HFFc6 (cell line): ENCODE results near the gene RBM44. TPM values are rescaled to one million over a fixed set of nuclear protein-coding genes. Genes with fewer than 3 reads are reported as not detected.

Experiments used
- DNase-seq: peaks from one replicate; pipeline ENCODE4 v3.0.0-alpha.2; 2018
- H3K27ac Mint-ChIP-seq: 2 replicates; pipeline ENCODE4 v1.8.0; 2020; ENCODE audit warnings: mild to moderate bottlenecking, mixed read lengths
- H3K27me3 Mint-ChIP-seq: 2 replicates; pipeline ENCODE4 v1.8.0; 2021; ENCODE audit warnings: mild to moderate bottlenecking, moderate library complexity, mixed read lengths; ENCODE audit not compliant: insufficient read depth
- H3K36me3 Mint-ChIP-seq: 2 replicates; pipeline ENCODE4 v1.8.0; 2021; ENCODE audit warnings: low read depth, mixed read lengths
- H3K4me1 Mint-ChIP-seq: 2 replicates; pipeline ENCODE4 v1.8.0; 2020; ENCODE audit warnings: low read depth, mixed read lengths
- H3K4me3 Mint-ChIP-seq: 2 replicates; pipeline ENCODE4 v1.8.0; 2020; ENCODE audit warnings: mild to moderate bottlenecking, moderate library complexity, mixed read lengths
- H3K9me3 Mint-ChIP-seq: 2 replicates; pipeline ENCODE4 v1.8.0; 2020; ENCODE audit warnings: mild to moderate bottlenecking, mixed read lengths
- CTCF ChIP-seq: fragments of 200-600 bp; sonication (generic); IDR thresholded peaks from 2 replicates; pipeline ENCODE4 v1.5.0; 2021; ENCODE audit warnings: antibody characterized with exemption, mild to moderate bottlenecking
- total RNA-seq, 6 experiments: library from RNA; stranded (reverse); fragmentation: NEBNext Ultra II Directional; extraction: Animal tissue kit (Norgen Biotek cat#: 25700); gene quantifications; 2 replicates in 1 of 6; 3 replicates in 5 of 6; pipeline ENCODE4 v1.2.3, GENCODE V29; 2021

RBM44 gene
- total RNA-seq, 6 experiments from 2014 or later = 0.07 to 0.10 (median 0.09) TPM; not detected in 1

- Mint-ChIP-seq H3K4me3 (peak overlapping the region; percentile 59), H3K9me3 (no peaks in the 10 kb centered on the region), H3K27me3 (peaks cover 27% of the 10 kb centered on the region), H3K27ac (no peak overlapping the region), H3K4me1 (peaks cover 18% of the 10 kb centered on the region), H3K36me3 (no peaks in the 10 kb centered on the region)
- peak; percentile 80 for DNase-seq
- peak; percentile 83 for TF ChIP-seq CTCF
These were observed 59.9 kb downstream of the RBM44 start for GRCh38 chr2:237858294-237859081.

DNA sequence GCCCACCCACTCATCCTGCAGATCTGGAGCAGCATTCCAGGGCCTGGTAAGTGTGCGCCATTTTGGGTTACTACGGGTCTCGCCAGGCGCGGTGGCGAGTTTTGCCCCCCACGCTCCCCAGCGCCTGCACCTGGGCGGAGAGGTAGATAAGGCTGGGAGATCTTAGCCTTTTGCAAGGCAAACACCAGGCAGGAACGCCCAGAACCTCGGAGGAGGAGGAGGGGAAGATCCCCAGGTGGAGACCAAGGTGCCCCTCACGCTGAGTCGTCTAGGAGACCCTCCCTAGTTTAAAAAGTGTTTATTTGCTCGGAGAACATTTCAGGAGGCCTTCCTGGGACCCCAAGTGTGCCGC lies 60.5 kb downstream of the RBM44 start:
- Mint-ChIP-seq H3K4me3 (peak overlapping the region; percentile 59), H3K4me1 (peaks cover 18% of the 10 kb centered on the region), H3K27ac (no peak overlapping the region), H3K9me3 (no peaks in the 10 kb centered on the region), H3K36me3 (no peaks in the 10 kb centered on the region), H3K27me3 (peaks cover 27% of the 10 kb centered on the region)
- no peak for TF ChIP-seq CTCF
- no peak for DNase-seq

DNA sequence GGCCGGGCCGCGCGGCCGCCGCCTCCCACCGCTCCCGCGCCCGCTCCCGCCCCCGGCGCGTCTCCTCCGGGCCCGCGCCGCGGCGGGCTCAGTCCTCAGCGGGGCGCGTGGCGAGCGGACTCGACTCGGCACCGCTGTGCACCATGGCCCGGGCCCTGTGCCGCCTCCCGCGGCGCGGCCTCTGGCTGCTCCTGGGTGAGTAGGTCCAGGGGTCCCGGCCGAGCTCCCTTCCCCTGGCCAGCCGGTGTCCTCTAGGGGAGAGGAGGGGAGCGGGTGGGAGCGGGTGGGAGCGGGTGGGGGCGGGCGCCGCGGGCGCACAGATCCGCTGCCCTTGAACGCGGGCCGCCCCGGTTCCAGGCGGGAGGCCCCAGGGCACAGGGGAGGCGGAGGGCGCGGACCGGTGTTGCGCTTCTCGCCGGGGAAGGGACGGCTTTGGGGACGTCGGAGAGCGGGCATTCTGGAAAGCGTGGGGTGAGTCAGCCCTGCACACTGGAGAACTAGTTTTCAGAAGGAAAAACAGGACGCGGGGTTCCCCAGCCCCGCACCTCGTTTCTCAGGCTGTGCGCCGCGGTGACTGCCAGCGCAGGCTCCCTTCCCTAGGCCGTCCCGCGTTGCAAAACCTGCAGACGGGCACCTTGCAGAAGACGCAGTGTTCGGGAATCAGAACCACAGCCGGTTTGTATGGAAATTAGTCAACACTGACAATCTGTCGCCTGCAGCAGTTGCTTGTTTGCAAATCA lies 61.1 kb downstream of the RBM44 start, which contains the start of gene RAMP1:
Gene RAMP1 (plus strand): TSS at position 91 of the 740 bp plus-strand sequence. CDS start 53 bp downstream, at position 144.
- no peaks in the 10 kb centered on the region for H3K36me3 Mint-ChIP-seq
- TF ChIP-seq CTCF = no peak
- no peaks in the 10 kb centered on the region for H3K9me3 Mint-ChIP-seq
- no peak within 1 kb of the TSS for H3K27ac Mint-ChIP-seq
- H3K27me3 Mint-ChIP-seq = peaks cover 25% of the 10 kb centered on the region
- DNase-seq = no peak
- peak within 1 kb of the TSS; percentile 66 for H3K4me3 Mint-ChIP-seq
- peaks cover 24% of the 10 kb centered on the region for H3K4me1 Mint-ChIP-seq

DNA sequence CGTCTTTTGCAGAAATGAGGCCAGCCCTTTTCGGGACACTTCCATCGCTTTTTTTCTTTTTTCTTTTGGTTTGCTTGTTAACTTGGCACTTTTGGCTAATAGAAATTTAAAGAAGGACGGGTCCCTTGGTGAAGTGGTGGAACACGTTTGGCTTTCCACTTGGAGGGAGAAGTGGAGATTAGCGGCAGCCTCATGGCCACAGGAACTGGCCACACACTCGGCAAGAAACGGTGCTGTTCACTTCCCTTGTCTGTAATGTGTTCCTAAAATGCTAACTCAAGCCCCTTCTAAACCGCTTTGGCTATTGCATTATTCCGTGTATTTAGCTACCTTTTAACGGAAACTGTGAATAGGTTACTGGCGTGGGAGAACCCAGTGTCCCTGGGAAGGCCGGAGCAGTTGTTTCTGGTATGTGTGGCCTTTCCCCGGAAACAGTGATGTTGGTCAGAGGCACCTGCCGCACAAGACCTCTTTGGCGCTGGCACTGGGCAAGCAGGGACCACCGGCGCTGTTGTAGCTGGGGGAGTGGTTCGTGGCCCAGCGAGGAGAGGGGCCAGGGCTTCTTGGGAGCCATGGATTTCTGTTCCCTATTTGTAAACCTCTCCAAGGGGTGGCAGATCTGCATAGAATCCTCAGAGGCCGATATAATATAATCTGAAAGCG lies 61.8 kb downstream of the RBM44 start:
- no peak for DNase-seq
- Mint-ChIP-seq H3K9me3 (no peaks in the 10 kb centered on the region), H3K27me3 (peaks cover 25% of the 10 kb centered on the region), H3K4me1 (peaks cover 31% of the 10 kb centered on the region), H3K27ac (no peak overlapping the region), H3K4me3 (peak overlapping the region; percentile 66), H3K36me3 (no peaks in the 10 kb centered on the region)
- TF ChIP-seq CTCF = no peak

- Mint-ChIP-seq H3K4me3 (no peak overlapping the region), H3K36me3 (no peaks in the 10 kb centered on the region), H3K4me1 (peaks cover 43% of the 10 kb centered on the region), H3K27me3 (peaks cover 21% of the 10 kb centered on the region), H3K9me3 (no peaks in the 10 kb centered on the region), H3K27ac (no peak overlapping the region)
- no peak for TF ChIP-seq CTCF
- DNase-seq = no peak
These were observed 63.4 kb downstream of the RBM44 start for GRCh38 chr2:237861875-237862527.
